DMS153 (cell line): ENCODE measurements around the gene NOP56.

Source experiments
- DNase-seq: peaks from one replicate; lab custom pipeline; 2025; lab: John Stamatoyannopoulos, UW

Gene NOP56

GRCh38 chr20:2703716-2704475, 51.5 kb downstream of the NOP56 start:
- no peak for DNase-seq

GRCh38 chr20:2705931-2706645, 53.7 kb downstream of the NOP56 start:
- DNase-seq: no peak

- DNase-seq: no peak
Measured at GRCh38 chr20:2706688-2707352, 54.4 kb downstream of the NOP56 start.

- DNase-seq: no peak
Measured at GRCh38 chr20:2707353-2708072, 55.1 kb downstream of the NOP56 start.
